Stimulated activated naive CD8-positive, alpha-beta T cell treated with anti-CD3 and anti-CD28 coated beads, Interleukin-15, amount 100 ng/mL, for 72 hours (primary cell): Measurements from ENCODE around the gene ICOSLG.
"Not testable (repeated sequence)": the region's sequence is repeated elsewhere in the genome, so short reads cannot be mapped to it uniquely, and the experiment has no call there.

Experiments
- ATAC-seq: fragments of 150-1000 bp; cut with Tn5 transposase; 2 replicates; pipeline ENCODE4 v1.10.0; 2021; ENCODE audit warnings: mild to moderate bottlenecking, moderate library complexity
- DNase-seq, 2 donors: peaks; one replicate each; pipeline ENCODE4 v3.0.0; 2021 to 2022
- H3K27ac Mint-ChIP-seq, 2 donors: one replicate each; pipeline ENCODE4 v1.8.0; 2022; ENCODE audit warnings: mild to moderate bottlenecking in 2 of 2, mixed read lengths in 2 of 2, moderate library complexity in 2 of 2
- H3K27me3 Mint-ChIP-seq: one replicate; pipeline ENCODE4 v1.8.0; 2022; ENCODE audit warnings: mixed read lengths
- H3K4me1 Mint-ChIP-seq: one replicate; pipeline ENCODE4 v1.8.0; 2022; ENCODE audit warnings: mild to moderate bottlenecking, mixed read lengths
- H3K4me3 Mint-ChIP-seq, 2 donors: one replicate each; pipeline ENCODE4 v1.8.0; 2022; ENCODE audit warnings: mild to moderate bottlenecking in 2 of 2, mixed read lengths in 2 of 2, moderate library complexity in 1 of 2
- H3K9me3 Mint-ChIP-seq, 2 donors: one replicate each; pipeline ENCODE4 v1.8.0; 2022; ENCODE audit warnings: mixed read lengths in 2 of 2

Gene ICOSLG

GRCh38 chr21:44207860-44208646, 32.7 kb downstream of the ICOSLG start:
- ATAC-seq, result peak; percentile 29
- not testable (repeated sequence) for H3K27me3 Mint-ChIP-seq, H3K4me3 Mint-ChIP-seq, H3K9me3 Mint-ChIP-seq, H3K4me1 Mint-ChIP-seq, H3K27ac Mint-ChIP-seq, DNase-seq

- H3K4me3 Mint-ChIP-seq, H3K27ac Mint-ChIP-seq, H3K9me3 Mint-ChIP-seq, H3K27me3 Mint-ChIP-seq, DNase-seq, H3K4me1 Mint-ChIP-seq: not testable (repeated sequence)
- peak; percentile 90 for ATAC-seq
These were observed 33.8 kb downstream of the ICOSLG start for GRCh38 chr21:44206698-44207676.

GRCh38 chr21:44206187-44206586, 34.6 kb downstream of the ICOSLG start:
- H3K4me1 Mint-ChIP-seq, H3K27ac Mint-ChIP-seq, H3K4me3 Mint-ChIP-seq, H3K27me3 Mint-ChIP-seq, H3K9me3 Mint-ChIP-seq, ATAC-seq, DNase-seq: not testable (repeated sequence)

- not testable (repeated sequence) for H3K27me3 Mint-ChIP-seq, ATAC-seq, H3K27ac Mint-ChIP-seq, H3K9me3 Mint-ChIP-seq, H3K4me3 Mint-ChIP-seq, H3K4me1 Mint-ChIP-seq, DNase-seq
These were observed 38.0 kb downstream of the ICOSLG start for GRCh38 chr21:44202590-44203299.

- not testable (repeated sequence) for H3K4me3 Mint-ChIP-seq, DNase-seq, H3K9me3 Mint-ChIP-seq, H3K27ac Mint-ChIP-seq, H3K4me1 Mint-ChIP-seq, H3K27me3 Mint-ChIP-seq, ATAC-seq
These were observed 40.7 kb downstream of the ICOSLG start for GRCh38 chr21:44199997-44200396.

GRCh38 chr21:44199448-44199847, 41.3 kb downstream of the ICOSLG start:
- ATAC-seq (no peak), DNase-seq (no peak)
- Mint-ChIP-seq H3K4me1 (no peaks in the 10 kb centered on the region), H3K27me3 (no peaks in the 10 kb centered on the region), H3K27ac (no peak overlapping the region), H3K9me3 (no peaks in the 10 kb centered on the region), H3K4me3 (no peak overlapping the region)

GRCh38 chr21:44197156-44197516, 43.6 kb downstream of the ICOSLG start:
- H3K27ac Mint-ChIP-seq, H3K9me3 Mint-ChIP-seq, ATAC-seq, H3K4me1 Mint-ChIP-seq, H3K27me3 Mint-ChIP-seq, DNase-seq, H3K4me3 Mint-ChIP-seq: not testable (repeated sequence)

- not testable (repeated sequence) for H3K9me3 Mint-ChIP-seq, H3K4me1 Mint-ChIP-seq, H3K27me3 Mint-ChIP-seq, H3K4me3 Mint-ChIP-seq
- H3K27ac Mint-ChIP-seq, result peak overlapping the region in 1 of 2 donors; percentile 81
- DNase-seq (peak in 1 of 2 donors; percentile 84), ATAC-seq (peak; percentile 100)
These were observed 44.3 kb downstream of the ICOSLG start for GRCh38 chr21:44196212-44197155.

GRCh38 chr21:44194888-44195287, 45.9 kb downstream of the ICOSLG start:
- not testable (repeated sequence) for H3K27me3 Mint-ChIP-seq, ATAC-seq, H3K4me3 Mint-ChIP-seq, H3K27ac Mint-ChIP-seq, H3K9me3 Mint-ChIP-seq, H3K4me1 Mint-ChIP-seq, DNase-seq

- not testable (repeated sequence) for H3K4me3 Mint-ChIP-seq, H3K27me3 Mint-ChIP-seq, ATAC-seq
These were observed 46.3 kb downstream of the ICOSLG start for GRCh38 chr21:44194451-44194850.

GRCh38 chr21:44193108-44193507, 47.6 kb downstream of the ICOSLG start:
- not testable (repeated sequence) for H3K4me1 Mint-ChIP-seq, H3K27me3 Mint-ChIP-seq, ATAC-seq

More at GRCh38 chr21:44194451-44194850, 46.3 kb downstream of the ICOSLG start:
- not testable (repeated sequence) for H3K27ac Mint-ChIP-seq, H3K4me1 Mint-ChIP-seq, H3K9me3 Mint-ChIP-seq, DNase-seq

GRCh38 chr21:44190349-44191271, 50.1 kb downstream of the ICOSLG start:
- H3K4me3 Mint-ChIP-seq, H3K4me1 Mint-ChIP-seq, DNase-seq, H3K27ac Mint-ChIP-seq, H3K9me3 Mint-ChIP-seq, H3K27me3 Mint-ChIP-seq, ATAC-seq: not testable (repeated sequence)

More at GRCh38 chr21:44193108-44193507, 47.6 kb downstream of the ICOSLG start:
- DNase-seq, H3K9me3 Mint-ChIP-seq, H3K27ac Mint-ChIP-seq, H3K4me3 Mint-ChIP-seq: not testable (repeated sequence)

- ATAC-seq, H3K27ac Mint-ChIP-seq, DNase-seq, H3K4me3 Mint-ChIP-seq, H3K27me3 Mint-ChIP-seq, H3K4me1 Mint-ChIP-seq, H3K9me3 Mint-ChIP-seq: not testable (repeated sequence)
These were observed 55.9 kb downstream of the ICOSLG start for GRCh38 chr21:44184862-44185261.

GRCh38 chr21:44182202-44182601, 58.5 kb downstream of the ICOSLG start:
- H3K4me1 Mint-ChIP-seq, ATAC-seq, H3K9me3 Mint-ChIP-seq, H3K27ac Mint-ChIP-seq, H3K4me3 Mint-ChIP-seq, DNase-seq, H3K27me3 Mint-ChIP-seq: not testable (repeated sequence)
